AG09309 (cell line): ENCODE results near the gene USP5.
"Not testable (repeated sequence)": the region's sequence is repeated elsewhere in the genome, so short reads cannot be mapped to it uniquely, and the experiment has no call there.

ENCODE experiments used
- DNase-seq: peaks from one replicate; pipeline ENCODE4 v3.0.0-alpha.2; 2010; ENCODE audit warnings: low read depth
- H3K4me3 ChIP-seq: 2 replicates; pipeline ENCODE4 v1.5.1; 2011; ENCODE audit warnings: mild to moderate bottlenecking, low read depth, low read length, moderate library complexity; ENCODE audit not compliant: control insufficient read depth
- TF ChIP-seq, protein P1 (sequence below): IDR thresholded peaks from 2 replicates; pipeline ENCODE4 v1.5.1; 2011; ENCODE audit warnings: mild to moderate bottlenecking, low read depth, low read length, inconsistent platforms; ENCODE audit not compliant: insufficient read depth, control insufficient read depth; ENCODE audit errors: missing control alignments

The USP5 gene

DNA sequence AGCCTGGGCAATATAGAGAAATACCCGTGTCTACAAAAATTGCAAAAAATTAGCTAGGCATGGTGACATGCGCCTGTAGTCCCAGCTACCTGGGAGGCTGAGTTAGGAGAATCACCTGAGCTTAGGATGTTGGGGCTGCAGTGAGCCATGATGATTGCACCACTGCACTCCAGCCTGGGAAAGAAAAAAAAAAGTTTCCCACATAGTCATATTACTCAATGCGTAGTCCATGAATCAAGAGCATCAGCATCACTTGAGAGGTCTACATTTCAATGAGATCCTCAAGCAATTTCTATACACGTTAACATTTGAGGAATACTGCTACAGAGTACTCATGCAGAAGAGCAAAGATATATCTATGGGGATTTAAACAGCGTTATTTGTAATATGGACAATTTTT, 47.5 kb downstream of the USP5 start:
- DNase-seq: no peak
- TF ChIP-seq, protein P1, sequence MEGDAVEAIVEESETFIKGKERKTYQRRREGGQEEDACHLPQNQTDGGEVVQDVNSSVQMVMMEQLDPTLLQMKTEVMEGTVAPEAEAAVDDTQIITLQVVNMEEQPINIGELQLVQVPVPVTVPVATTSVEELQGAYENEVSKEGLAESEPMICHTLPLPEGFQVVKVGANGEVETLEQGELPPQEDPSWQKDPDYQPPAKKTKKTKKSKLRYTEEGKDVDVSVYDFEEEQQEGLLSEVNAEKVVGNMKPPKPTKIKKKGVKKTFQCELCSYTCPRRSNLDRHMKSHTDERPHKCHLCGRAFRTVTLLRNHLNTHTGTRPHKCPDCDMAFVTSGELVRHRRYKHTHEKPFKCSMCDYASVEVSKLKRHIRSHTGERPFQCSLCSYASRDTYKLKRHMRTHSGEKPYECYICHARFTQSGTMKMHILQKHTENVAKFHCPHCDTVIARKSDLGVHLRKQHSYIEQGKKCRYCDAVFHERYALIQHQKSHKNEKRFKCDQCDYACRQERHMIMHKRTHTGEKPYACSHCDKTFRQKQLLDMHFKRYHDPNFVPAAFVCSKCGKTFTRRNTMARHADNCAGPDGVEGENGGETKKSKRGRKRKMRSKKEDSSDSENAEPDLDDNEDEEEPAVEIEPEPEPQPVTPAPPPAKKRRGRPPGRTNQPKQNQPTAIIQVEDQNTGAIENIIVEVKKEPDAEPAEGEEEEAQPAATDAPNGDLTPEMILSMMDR: no peak
- no peak overlapping the region for H3K4me3 ChIP-seq

GRCh38 chr12:6899837-6900519, 48.0 kb downstream of the USP5 start:
- TF ChIP-seq, protein P1: no peak
- H3K4me3 ChIP-seq: no peak overlapping the region
- no peak for DNase-seq

DNA sequence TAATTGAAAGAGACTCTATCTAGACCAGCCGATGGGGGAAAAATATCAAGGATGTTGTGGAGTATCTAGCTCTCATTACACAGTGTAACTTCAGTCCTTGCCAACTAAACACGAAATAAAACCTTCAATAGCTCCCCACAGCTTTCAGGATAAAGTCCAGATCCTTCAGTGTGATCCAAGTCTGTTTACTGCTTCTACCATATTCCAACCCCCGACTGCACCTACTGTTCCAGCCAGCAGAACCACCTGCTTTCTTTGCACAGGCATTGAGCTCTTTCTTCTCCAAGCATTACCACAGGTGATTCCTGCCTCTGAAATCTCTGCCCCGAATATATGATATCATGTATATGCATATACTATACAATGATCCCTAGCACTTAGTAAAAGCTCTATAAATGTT, 50.5 kb downstream of the USP5 start:
- H3K4me3 ChIP-seq: no peak overlapping the region
- no peak for DNase-seq
- TF ChIP-seq, protein P1: no peak

GRCh38 chr12:6903722-6904121, 51.8 kb downstream of the USP5 start:
- TF ChIP-seq, protein P1: no peak

DNA sequence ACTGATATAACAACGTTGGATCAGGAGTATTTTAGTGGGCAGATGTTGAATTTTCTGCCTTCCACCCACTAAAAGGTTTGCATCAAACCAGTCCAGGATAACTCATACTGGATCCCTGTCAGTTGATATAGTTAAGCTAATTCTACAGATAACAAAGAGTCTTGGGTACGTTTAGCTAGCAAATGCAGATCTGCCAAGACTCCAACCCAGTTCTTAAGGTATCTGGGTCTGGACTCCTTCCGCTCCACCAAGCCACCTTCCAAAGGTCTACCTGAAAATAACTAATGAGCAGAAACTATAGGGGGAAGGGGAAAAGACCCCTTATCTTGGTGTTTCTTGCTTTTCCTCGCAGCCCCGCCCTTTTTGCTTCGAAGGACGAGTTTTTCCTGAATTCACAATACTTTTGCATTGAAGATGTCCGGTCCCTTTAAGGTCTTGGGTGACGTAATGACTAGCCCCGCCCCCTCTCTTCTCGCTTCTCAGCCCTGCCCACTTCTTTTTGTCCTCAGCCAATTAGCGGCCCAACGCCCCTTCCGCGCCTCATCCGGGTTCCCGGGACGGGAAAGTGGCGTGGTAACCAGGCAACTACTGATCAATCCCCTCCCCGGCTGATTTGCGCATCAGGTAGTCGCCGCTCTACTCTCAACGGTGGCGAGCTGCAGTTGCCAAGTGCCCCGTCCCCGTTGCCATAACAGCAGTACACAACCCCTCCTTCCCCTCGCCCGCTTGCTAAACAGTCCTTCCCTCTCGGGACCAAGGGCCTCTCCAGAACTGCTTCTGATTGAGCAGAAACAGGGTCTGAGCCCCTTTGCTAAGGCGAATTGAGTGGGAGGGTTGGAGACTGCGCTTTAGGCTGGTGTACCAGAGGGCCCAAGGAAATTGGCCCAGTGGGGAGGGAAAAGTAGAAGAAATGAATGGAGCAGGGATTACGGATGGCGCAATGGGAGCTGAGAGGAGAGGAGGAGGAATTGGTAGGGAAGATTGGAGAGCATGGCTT, 52.6 kb downstream of the USP5 start, which contains the start of gene LRRC23:
LRRC23 (plus strand) TSS at position 543 of the 997 bp plus-strand sequence. CDS start 812 bp downstream, outside the sequence.
- peak within 1 kb of the TSS; percentile 75 for H3K4me3 ChIP-seq
- peak; percentile 64 for DNase-seq
- TF ChIP-seq, protein P1: no peak

More at GRCh38 chr12:6903722-6904121, 51.8 kb downstream of the USP5 start:
- DNase-seq: no peak
- H3K4me3 ChIP-seq: no peak overlapping the region

DNA sequence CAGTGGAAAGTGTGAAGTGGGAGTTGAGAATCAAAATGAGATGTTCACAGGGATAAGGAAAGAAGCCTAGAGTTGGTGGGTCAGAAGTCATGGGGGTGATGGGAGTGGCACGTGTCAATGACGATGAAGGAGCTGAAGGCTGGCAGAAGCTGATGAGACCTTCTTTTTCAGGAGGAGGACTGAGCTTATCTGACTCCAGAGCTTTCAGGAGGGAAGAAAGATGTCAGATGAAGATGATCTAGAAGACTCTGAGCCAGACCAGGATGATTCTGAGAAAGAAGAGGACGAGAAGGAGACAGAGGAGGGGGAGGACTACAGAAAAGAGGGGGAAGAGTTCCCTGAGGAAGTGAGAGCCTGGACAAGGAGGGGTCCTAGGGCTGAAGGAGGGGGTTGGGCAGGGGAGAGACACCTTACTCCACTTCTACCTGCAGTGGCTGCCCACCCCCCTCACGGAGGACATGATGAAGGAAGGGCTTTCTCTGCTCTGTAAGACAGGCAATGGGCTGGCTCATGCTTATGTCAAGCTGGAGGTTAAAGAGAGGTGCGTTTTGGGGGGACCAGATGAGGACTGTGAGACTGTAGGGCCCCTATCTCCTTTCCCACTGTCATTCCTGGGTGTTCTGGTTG, 53.6 kb downstream of the USP5 start:
- H3K4me3 ChIP-seq: peak overlapping the region; percentile 75
- TF ChIP-seq, protein P1: no peak
- DNase-seq: no peak

DNA sequence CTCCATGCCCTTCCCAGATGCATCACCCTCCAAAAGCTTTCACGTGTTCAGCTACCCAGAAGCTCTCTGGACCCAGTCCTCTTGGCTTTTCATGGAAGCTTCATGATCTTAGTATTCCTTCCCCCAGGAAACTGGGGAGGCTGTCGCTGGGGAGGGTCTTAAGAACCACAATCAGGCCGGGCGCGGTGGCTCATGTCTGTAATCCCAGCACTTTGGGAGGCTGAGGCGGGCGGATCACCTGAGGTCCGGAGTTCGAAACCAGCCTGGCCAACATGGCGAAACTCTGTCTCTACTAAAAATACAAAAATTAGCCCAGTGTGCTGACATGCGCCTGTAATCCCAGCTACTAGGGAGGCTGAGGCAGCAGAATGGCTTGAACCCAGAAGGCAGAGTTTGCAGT, 56.2 kb downstream of the USP5 start:
- DNase-seq: not testable (repeated sequence)

More for the DNA sequence above, 56.2 kb downstream of the USP5 start:
- not testable (repeated sequence) for H3K4me3 ChIP-seq
